IPS-18a (cell line): ENCODE data around the gene SPTLC2.

Experiments
- H3K27ac ChIP-seq: one replicate; pipeline ENCODE4 v1.5.1; 2013; ENCODE audit warnings: low read length
- H3K27me3 ChIP-seq: one replicate; pipeline ENCODE4 v1.6.1; 2013; ENCODE audit warnings: mild to moderate bottlenecking, low read length; ENCODE audit not compliant: control insufficient read depth, insufficient read depth
- H3K36me3 ChIP-seq: one replicate; pipeline ENCODE4 v1.6.1; 2013; ENCODE audit warnings: low read depth, low read length; ENCODE audit not compliant: control insufficient read depth
- H3K4me1 ChIP-seq: one replicate; pipeline ENCODE4 v1.6.1; 2013; ENCODE audit warnings: low read depth, low read length; ENCODE audit not compliant: control insufficient read depth
- H3K4me3 ChIP-seq: one replicate; pipeline ENCODE4 v1.5.1; 2013; ENCODE audit warnings: low read length
- H3K9ac ChIP-seq: one replicate; pipeline ENCODE4 v1.6.1; 2013; ENCODE audit warnings: mild to moderate bottlenecking, low read length, moderate library complexity
- H3K9me3 ChIP-seq: one replicate; pipeline ENCODE4 v1.6.1; 2013; ENCODE audit warnings: low read depth, low read length; ENCODE audit not compliant: control insufficient read depth

SPTLC2 gene

DNA sequence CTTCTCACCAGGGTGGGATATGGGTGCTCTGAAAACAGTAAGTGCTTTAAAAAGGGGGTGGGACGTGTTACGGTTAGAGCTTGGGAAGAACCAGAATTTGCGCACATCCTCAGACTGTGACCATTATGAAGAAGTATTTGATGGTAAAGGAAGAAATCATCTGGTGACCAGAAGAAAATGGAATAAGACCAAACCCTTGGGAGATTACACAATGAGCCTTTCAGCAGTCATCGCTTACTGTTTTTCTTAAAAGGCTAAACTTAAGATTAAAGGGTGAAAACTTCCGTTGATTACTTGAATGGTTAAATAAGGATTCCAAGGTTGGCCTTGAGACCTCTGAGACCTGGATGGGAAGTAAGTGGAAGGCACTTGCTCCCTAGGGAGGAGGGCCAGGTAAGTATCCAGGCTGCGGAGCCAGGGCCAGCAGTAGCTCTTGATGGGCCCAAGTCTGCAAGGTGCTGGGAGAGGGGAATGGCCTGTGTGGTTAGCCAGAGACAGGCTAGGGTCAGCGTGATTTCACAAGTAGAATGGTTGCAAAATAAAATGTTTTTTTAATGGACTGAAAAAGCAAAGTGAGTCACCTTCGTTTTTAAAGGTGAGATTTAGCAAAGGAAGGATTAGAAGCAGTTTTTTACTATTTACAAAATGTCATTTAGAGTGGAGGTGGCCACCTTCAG, 104.8 kb downstream of the SPTLC2 start:
- Histone ChIP-seq H3K4me3 (no peak overlapping the region), H3K27ac (no peak overlapping the region), H3K9me3 (no peaks in the 10 kb centered on the region), H3K36me3 (peaks cover 11% of the 10 kb centered on the region), H3K4me1 (no peaks in the 10 kb centered on the region), H3K27me3 (no peaks in the 10 kb centered on the region), H3K9ac (no peak overlapping the region)

DNA sequence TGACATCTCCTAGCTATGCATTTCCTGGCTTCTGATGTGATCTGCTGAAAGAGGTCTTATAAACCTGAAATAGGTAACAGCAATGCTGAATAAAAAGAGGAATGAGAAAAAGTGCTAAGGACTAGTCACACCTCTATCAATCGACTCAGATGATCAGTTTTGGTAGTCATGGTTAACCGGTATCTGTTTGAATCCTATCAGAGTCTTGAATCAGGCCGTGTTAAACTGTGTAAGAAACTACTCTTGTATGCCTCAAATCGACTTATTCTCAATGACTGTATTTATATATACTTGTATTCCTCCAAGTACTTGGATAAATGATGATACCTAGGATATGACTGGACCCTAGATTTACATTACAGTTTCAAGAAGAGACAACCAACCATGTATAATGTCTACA, 107.1 kb downstream of the SPTLC2 start:
- Histone ChIP-seq H3K9me3 (no peaks in the 10 kb centered on the region), H3K4me3 (no peak overlapping the region), H3K9ac (no peak overlapping the region), H3K36me3 (peaks cover 11% of the 10 kb centered on the region), H3K27me3 (no peaks in the 10 kb centered on the region), H3K4me1 (no peaks in the 10 kb centered on the region), H3K27ac (no peak overlapping the region)

DNA sequence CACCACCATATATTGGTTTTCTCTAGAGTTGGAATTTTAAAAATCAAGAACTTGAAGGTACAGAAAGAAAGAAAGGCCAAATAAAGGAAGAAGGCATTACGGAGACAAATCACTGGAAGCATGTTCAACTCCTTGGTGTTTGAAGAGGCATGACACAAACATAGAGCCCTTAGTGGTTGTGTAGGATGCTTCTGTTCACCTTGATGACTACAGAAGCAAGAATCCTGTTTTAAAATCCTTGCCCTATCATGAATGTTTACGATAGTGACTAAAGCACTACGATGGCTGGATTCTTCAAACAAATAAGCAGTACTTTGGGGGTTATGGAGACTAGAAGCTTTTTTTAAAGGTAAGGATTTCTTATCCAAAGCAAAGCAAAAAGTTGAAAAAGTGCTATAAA, 107.6 kb downstream of the SPTLC2 start:
- Histone ChIP-seq H3K9ac (no peak overlapping the region), H3K4me3 (no peak overlapping the region), H3K9me3 (no peaks in the 10 kb centered on the region), H3K27me3 (no peaks in the 10 kb centered on the region), H3K4me1 (no peaks in the 10 kb centered on the region), H3K36me3 (peaks cover 11% of the 10 kb centered on the region), H3K27ac (no peak overlapping the region)

GRCh38 chr14:77508249-77508648, 108.2 kb downstream of the SPTLC2 start:
- H3K9me3 ChIP-seq = no peaks in the 10 kb centered on the region
- no peak overlapping the region for H3K27ac ChIP-seq
- peaks cover 11% of the 10 kb centered on the region for H3K36me3 ChIP-seq
- no peak overlapping the region for H3K4me3 ChIP-seq
- no peaks in the 10 kb centered on the region for H3K27me3 ChIP-seq
- no peaks in the 10 kb centered on the region for H3K4me1 ChIP-seq
- H3K9ac ChIP-seq = no peak overlapping the region

DNA sequence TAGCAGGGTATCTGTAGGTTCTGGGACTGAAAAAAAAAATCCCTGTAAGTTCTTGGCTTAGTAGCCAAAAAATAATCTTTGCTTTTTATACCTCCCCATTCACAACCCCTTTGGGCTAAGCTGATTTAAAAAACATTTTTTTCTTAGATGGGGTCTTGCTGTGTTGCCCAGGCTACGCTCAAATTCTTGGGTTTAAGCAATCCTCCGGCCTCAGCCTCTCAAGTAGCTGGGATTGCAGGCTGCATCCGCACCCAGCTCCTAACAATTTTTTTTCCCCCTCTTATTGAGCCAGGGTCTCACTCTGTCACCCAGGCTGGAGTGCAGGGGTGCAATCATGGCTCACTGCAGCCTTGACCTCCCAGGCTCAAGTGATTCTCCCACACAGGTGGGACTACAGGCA, 108.7 kb downstream of the SPTLC2 start:
- Histone ChIP-seq H3K27me3 (no peaks in the 10 kb centered on the region), H3K9me3 (no peaks in the 10 kb centered on the region), H3K4me1 (no peaks in the 10 kb centered on the region), H3K4me3 (no peak overlapping the region), H3K9ac (no peak overlapping the region), H3K27ac (no peak overlapping the region), H3K36me3 (peaks cover 11% of the 10 kb centered on the region)

DNA sequence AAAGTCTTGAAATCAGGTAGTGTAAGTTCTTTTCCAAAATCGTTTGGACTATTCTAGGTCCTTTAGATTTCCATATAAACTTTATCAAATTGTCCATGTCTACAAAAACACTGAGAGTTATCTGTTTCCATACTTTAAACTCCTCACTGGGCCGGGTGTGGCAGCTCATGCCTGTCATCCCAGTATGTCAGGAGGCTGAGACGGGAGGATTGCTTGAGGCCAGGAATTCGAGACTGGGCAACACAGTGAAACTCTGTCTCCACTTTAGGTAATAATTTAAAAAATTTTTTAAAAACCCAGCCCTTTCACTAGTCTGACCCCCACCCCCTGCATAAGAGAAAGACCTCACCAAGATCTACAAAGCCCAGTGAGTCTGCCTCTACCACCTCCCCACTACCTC, 111.4 kb downstream of the SPTLC2 start:
- no peak overlapping the region for H3K27ac ChIP-seq
- H3K9me3 ChIP-seq = no peaks in the 10 kb centered on the region
- H3K4me1 ChIP-seq = no peaks in the 10 kb centered on the region
- H3K9ac ChIP-seq = no peak overlapping the region
- H3K4me3 ChIP-seq = no peak overlapping the region
- H3K36me3 ChIP-seq = no peaks in the 10 kb centered on the region
- H3K27me3 ChIP-seq = peaks cover 9% of the 10 kb centered on the region

- no peaks in the 10 kb centered on the region for H3K36me3 ChIP-seq
- no peak overlapping the region for H3K9ac ChIP-seq
- peaks cover 28% of the 10 kb centered on the region for H3K27me3 ChIP-seq
- H3K27ac ChIP-seq = no peak overlapping the region
- no peaks in the 10 kb centered on the region for H3K9me3 ChIP-seq
- H3K4me1 ChIP-seq = no peaks in the 10 kb centered on the region
- no peak overlapping the region for H3K4me3 ChIP-seq
Observed at GRCh38 chr14:77503138-77503537, 113.3 kb downstream of the SPTLC2 start.

GRCh38 chr14:77502109-77502782, 114.2 kb downstream of the SPTLC2 start:
- H3K9ac ChIP-seq = no peak overlapping the region
- H3K4me1 ChIP-seq = no peaks in the 10 kb centered on the region

GRCh38 chr14:77498984-77499527, 117.4 kb downstream of the SPTLC2 start:
- Histone ChIP-seq H3K27ac (no peak overlapping the region), H3K9me3 (no peaks in the 10 kb centered on the region), H3K36me3 (no peaks in the 10 kb centered on the region), H3K4me1 (no peaks in the 10 kb centered on the region), H3K9ac (no peak overlapping the region), H3K27me3 (peaks cover 43% of the 10 kb centered on the region), H3K4me3 (peak overlapping the region; percentile 56)

More at GRCh38 chr14:77502109-77502782, 114.2 kb downstream of the SPTLC2 start:
- no peak overlapping the region for H3K27ac ChIP-seq
- H3K4me3 ChIP-seq = no peak overlapping the region
- H3K27me3 ChIP-seq = peaks cover 37% of the 10 kb centered on the region
- no peaks in the 10 kb centered on the region for H3K36me3 ChIP-seq
- no peaks in the 10 kb centered on the region for H3K9me3 ChIP-seq

- no peaks in the 10 kb centered on the region for H3K9me3 ChIP-seq
- no peak within 1 kb of the TSS for H3K27ac ChIP-seq
- H3K4me1 ChIP-seq = no peaks in the 10 kb centered on the region
- peak within 1 kb of the TSS; percentile 56 for H3K4me3 ChIP-seq
- peaks cover 43% of the 10 kb centered on the region for H3K27me3 ChIP-seq
- H3K36me3 ChIP-seq = no peaks in the 10 kb centered on the region
- no peak within 1 kb of the TSS for H3K9ac ChIP-seq
Observed at GRCh38 chr14:77498120-77498979, 118.1 kb downstream of the SPTLC2 start, which contains the start of gene ISM2. Gene ISM2, minus strand, starts transcription at chr14:77498816. Its CDS starts 23 bp downstream, at chr14:77498793.

DNA sequence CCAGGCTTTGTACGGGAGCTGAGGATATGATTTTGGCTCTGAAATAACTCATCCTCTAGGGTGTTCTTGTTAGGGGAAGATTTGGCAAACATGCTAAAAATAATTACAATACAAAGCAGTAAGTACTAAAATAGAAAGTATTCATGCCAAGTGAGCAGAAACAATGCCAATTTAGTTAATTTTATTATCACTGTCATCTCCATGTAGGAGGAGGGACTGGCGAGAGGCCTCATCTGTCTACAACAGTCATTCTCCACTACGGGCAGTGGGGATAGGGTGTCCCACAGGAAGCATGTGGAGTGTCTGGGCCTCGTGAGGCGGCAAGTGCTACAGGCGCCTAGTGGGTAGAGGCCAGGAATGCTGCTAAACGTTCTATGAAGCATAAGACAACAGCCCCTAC, 121.1 kb downstream of the SPTLC2 start:
- no peaks in the 10 kb centered on the region for H3K36me3 ChIP-seq
- peaks cover 37% of the 10 kb centered on the region for H3K27me3 ChIP-seq
- H3K9ac ChIP-seq = no peak overlapping the region
- H3K4me1 ChIP-seq = no peaks in the 10 kb centered on the region
- H3K27ac ChIP-seq = no peak overlapping the region
- no peak overlapping the region for H3K4me3 ChIP-seq
- H3K9me3 ChIP-seq = no peaks in the 10 kb centered on the region
